HG03066 (cell line): Measurements from ENCODE around the gene ERC1.

Experiments used
- ATAC-seq: cut with Tn5 transposase; IDR thresholded peaks from one replicate; pipeline ENCODE4 v1.9.1; 2021; ENCODE audit warnings: low read depth; ENCODE audit not compliant: unreplicated experiment

Gene ERC1

DNA sequence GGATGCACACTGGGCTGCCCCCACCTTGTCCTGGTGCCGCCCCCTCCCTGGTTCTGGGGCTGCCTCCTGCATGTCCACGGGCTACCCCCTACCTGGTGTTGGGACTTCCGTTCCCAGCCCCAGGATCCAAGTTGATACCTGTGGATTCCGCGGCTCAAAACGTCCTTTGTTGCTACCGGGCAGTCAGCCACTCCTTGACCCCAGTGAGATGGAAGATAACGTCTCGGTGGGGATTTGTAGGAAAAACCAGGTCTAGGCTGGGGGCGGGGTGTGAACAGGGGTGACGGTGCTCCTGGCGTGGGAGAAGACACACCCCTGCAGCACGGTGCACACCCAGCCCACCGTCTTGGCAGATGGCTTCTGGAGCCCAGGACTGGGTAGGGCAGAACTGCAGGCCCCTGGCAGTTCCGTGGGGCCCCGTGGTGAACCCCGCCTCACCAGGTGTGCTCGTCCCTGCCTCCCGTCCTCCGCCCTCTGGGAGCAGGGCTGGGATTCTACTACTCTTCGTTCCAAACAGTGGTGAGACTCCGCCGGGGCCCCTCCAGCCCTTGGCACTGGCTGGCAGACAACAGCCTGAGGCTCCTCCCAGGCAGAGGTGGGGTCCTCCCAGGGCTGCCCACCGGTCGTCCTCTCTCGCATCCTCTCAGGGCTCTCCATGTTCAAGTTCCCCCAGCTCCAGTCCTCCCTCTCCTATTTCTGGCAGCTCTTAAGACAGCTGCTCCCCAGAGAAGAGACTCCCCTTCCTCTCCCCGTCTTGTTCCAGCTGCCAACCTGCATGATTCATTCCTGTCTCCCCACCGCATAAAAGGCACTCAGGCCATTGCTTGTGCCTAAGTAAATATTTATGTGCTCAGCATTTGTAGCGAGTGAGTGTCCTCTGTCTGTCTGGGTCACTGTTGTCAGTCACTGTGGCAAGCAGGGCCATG lies 527.8 kb downstream of the ERC1 start:
- ATAC-seq: no peak

- ATAC-seq: no peak
Measured at GRCh38 chr12:1519642-1520041, 528.6 kb downstream of the ERC1 start.

DNA sequence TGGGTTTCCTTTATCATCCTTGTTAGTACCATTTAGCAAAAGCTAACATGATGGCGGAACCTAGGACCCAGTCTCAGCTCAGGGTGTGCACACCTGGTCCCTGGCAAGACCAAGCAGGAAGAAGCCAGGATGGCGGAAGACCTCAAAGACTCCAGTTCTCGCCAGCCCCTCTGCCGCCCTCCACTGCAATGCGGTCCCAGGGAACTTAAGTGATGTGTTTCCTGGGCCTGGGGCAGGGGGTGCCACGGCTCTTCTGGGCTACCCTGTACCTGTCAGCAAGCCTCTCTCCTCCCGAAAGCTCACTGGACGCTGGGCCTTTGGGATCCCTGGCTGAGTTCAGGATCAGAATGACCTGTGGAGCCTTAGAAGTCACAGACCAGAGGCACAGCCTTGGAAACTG lies 532.0 kb downstream of the ERC1 start:
- no peak for ATAC-seq

- no peak for ATAC-seq
Measured at GRCh38 chr12:1523558-1524050, 532.6 kb downstream of the ERC1 start.

DNA sequence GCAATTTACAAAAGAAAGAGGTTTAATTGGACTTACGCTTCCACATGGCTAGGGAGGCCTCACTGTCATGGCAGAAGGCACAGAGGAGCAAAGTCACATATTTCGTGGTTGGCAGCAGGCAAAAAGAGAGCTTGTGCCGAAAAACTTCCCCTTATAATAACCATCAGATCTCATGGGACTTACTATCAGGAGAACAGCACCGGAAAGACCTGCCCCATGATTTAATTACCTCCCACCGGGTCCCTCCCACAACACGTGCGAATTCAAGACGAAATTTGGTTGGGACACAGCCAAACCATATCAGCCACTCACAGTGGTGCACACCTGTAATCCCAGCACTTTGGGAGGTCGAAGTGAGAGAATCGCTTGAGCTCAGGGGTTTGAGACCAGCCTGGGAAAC lies 534.8 kb downstream of the ERC1 start:
- ATAC-seq: no peak

DNA sequence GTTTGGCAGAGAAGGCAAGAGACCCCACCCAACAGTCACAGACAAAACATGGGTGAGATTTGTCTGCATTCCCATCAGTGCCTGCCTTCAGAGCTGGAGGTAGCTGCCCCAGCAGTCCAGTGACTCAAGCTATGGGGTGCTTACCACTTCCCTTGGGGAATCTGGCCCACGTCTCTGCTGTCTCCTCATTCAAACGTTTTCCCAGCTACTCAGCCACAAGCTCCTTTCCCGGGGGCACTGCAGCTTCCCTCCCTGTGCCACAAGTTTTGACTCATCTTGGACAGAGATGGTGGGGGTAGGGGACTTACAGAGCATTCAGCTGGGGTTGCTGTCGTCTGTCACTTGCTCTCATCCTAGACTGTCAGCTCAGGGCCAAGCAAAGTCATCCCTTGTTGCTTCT lies 536.8 kb downstream of the ERC1 start:
- ATAC-seq: no peak

- no peak for ATAC-seq
Measured at GRCh38 chr12:1528791-1529190, 537.8 kb downstream of the ERC1 start.

DNA sequence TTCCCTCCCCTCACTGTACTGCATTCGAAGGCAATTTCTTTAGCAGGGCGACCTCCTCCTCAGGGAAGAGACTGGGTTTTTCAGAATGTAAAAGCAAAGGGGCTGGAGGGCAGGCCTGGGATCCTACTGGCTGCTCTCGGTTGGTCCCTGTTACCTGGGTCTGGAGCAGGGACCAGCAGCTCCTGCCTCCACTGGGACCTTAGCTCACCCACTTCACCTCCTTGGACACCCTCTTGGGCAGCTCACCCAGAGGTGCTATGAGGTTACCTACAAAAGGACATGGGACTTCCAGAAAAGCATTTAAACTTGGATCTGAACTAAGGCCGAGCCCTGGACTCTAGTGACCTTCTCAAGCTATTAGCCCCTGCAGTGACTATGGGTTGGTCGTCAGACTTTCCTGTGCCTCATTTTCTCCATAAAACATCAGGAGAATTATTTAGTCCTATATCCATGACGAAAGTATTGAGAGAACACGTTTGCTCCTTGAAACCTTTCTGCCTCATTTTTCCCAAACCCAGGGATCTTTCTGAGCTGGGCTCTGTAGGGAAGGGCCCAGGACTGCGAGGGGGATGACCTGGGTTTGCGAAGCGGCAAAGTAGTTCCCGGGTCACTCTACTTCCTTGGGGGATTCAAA lies 538.3 kb downstream of the ERC1 start:
- no peak for ATAC-seq

GRCh38 chr12:1529862-1530591 lies 539.0 kb downstream of the ERC1 start:
- no peak for ATAC-seq

GRCh38 chr12:1530592-1531152 lies 539.6 kb downstream of the ERC1 start:
- no peak for ATAC-seq

- no peak for ATAC-seq
Measured at GRCh38 chr12:1531153-1531653, 540.2 kb downstream of the ERC1 start.

- no peak for ATAC-seq
Measured at GRCh38 chr12:1531654-1532374, 540.8 kb downstream of the ERC1 start.

DNA sequence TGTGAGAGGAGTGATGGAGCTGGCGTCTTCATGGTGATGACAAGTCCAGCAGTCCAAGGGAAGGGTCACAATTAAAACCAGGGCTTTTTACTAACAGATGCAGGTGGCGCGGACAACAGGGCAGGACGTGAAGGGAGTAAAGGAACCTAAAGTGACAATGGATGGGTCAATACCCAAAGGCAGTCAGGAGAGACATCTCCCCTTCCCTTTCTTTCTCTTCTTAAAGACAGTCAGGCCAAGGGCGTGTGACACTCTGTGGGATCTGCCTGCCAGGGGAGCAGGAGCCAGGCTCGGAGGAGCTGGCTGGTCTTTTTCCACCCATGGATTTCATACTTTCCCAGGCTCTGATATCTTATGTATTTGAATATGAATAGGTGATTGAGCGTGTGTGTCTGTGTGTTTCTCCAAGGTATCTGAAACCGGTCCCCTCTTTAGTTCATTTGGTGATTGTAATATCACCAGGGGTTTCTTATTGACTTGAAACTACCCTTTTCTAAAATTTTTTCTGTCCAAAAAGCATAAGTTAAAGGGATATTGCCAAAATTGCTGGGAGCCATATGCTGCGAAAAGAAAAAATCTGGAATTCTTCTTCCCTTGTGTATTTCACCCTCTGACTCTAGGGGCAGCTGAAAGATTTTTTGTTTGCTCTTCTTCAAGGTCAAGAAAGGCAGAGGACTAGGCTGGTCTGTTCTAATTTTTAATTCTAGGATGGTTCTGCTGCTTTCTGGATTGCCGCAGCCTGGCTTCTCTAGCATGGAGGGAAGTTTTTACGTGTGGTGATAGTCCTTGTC lies 541.5 kb downstream of the ERC1 start:
- no peak for ATAC-seq

GRCh38 chr12:1533205-1533601 lies 542.2 kb downstream of the ERC1 start:
- peak; percentile 4 for ATAC-seq

DNA sequence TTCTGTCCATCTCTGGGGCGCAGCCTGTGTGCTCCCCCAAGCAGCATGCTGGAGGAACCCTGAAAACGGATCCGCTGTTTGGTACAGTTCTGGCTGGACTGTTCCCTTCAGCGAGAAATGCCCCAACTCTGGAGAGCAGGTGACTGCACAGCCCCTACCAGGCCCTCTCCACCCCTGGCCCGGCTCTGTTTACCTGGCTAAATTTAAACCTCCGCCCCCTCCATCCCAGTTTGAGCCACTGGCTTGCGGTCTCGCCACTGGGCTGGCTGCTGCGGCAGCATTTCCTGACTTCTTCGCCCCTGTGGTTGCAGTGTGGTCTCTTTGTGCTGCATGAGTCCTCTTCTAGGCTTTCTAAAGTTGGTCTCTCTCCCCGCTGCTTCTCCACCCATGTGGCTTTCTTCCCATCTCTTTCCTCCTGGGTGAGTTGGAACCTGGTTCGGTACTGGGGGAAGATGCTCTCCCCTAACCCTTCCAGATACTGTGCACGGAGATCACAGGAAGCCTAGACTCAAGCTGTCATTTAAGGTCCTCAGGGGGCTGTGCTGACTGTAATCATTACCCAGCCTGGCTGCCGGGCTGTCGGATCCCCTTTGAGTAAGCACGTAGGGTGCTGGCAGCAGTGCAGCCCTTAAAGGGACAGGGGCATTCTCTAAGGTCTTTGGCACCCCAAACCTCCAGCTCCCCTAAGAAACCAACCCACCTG lies 542.7 kb downstream of the ERC1 start:
- peak; percentile 45 for ATAC-seq

DNA sequence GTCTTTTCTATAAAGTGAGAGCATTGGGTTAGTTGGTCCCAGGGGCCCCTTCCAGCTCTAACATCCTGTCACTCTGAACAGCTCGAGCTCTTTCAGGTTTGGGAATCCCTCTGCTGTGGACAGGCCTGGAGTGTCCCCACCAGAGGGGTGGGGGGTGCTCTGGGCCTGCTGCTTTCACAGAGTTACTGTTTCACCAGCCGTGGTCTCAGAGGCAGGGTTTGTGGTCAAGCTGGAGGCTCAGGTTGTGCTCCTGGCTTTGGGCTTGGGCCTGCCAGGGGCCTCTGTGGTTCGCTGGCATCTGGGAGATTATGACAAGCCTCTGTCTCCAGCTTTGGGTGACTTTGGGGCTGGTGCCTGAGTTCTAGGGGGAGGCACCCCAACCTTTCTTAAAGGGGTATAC lies 543.7 kb downstream of the ERC1 start:
- ATAC-seq: peak; percentile 40

DNA sequence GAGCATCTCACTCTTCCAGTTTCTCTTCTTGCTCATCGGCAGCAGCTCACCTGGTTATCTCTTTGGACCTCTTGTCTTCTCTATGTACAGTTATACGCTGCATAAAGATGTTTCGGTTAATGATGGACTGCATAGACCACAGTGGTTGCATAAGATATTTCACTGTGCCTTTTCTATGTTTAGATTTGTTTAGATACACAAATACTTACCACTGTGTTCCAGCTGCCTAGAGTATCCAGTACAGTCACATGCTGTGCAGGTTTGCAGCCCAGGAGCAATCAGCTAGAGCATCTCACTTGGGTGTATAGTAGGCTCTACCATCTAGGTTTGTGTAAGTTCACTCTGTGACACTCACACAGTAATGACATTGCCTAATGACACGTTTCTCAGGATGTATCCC lies 545.8 kb downstream of the ERC1 start:
- no peak for ATAC-seq

DNA sequence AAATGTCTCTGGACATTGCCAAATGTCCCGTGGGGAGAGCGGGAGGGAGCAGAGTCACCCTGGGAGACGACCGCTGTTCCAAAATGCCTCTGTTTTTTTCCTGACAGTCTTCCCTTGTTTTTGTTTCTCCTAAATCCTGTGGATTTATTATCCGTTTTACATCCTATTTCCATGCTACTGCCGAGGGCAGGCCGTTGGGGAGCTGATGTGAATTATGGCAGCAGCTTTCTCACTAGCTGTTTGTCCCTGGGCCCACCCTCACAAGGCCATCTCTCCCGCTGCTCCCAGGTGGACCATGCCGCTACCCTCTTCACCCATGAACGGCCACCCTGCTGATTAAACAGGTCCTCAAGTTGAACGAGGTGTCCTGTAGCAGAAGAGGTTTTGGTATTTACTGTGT lies 548.1 kb downstream of the ERC1 start:
- no peak for ATAC-seq

DNA sequence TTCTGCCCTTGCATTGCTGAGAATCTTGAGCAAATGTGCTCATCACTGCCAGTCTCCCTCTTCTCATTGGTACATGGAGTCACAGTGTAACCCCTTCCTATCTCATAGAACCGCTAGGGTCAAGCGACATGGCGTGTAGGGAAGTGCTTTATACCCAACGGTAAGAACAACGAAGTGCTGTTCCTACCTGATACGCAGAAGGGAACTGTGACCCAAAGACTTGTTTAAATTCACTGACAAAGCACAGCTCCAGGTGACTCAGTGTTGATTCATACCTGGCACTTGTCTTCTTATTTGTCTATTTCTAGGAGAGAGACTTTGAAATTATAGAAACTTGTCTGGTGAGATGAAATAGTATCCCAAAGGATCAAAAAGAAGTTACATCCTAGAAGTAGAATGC lies 549.7 kb downstream of the ERC1 start:
- ATAC-seq: no peak
